H9 (cell line): ENCODE data around the gene CBLL1. TPM values are rescaled to one million over a fixed set of nuclear protein-coding genes. Genes with fewer than 3 reads are reported as not detected.

ENCODE experiments used
- DNase-seq: peaks from one replicate; pipeline ENCODE4 v3.0.0-alpha.2; 2017
- H2AFZ ChIP-seq: one replicate; pipeline ENCODE4 v1.6.1; 2013; ENCODE audit warnings: mild to moderate bottlenecking, low read length, control low read depth, moderate library complexity
- H2AK5ac ChIP-seq: 2 replicates; pipeline ENCODE4 v1.6.1; 2013; ENCODE audit warnings: low read length, control low read depth, mixed read lengths; ENCODE audit not compliant: insufficient read length
- H2BK120ac ChIP-seq: one replicate; pipeline ENCODE4 v1.6.1; 2013; ENCODE audit warnings: low read depth, mild to moderate bottlenecking, low read length, control low read depth, inconsistent platforms; ENCODE audit not compliant: poor library complexity, severe bottlenecking
- H2BK12ac ChIP-seq: 2 replicates; pipeline ENCODE4 v1.6.1; 2013; ENCODE audit warnings: low read length, control low read depth, mixed read lengths, low read depth; ENCODE audit not compliant: insufficient read length
- H2BK15ac ChIP-seq: 2 replicates; pipeline ENCODE4 v1.6.1; 2013; ENCODE audit warnings: low read depth, low read length, control low read depth
- H2BK20ac ChIP-seq: one replicate; pipeline ENCODE4 v1.6.1; 2013; ENCODE audit warnings: low read depth, mild to moderate bottlenecking, low read length, control low read depth, inconsistent platforms; ENCODE audit not compliant: poor library complexity, severe bottlenecking
- H2BK5ac ChIP-seq: 2 replicates; pipeline ENCODE4 v1.6.1; 2013; ENCODE audit warnings: low read length, control low read depth, mixed read lengths; ENCODE audit not compliant: insufficient read length
- H3K14ac ChIP-seq: 2 replicates; pipeline ENCODE4 v1.6.1; 2013; ENCODE audit warnings: low read length, control low read depth; ENCODE audit not compliant: insufficient read depth
- H3K18ac ChIP-seq: 2 replicates; pipeline ENCODE4 v1.6.1; 2013; ENCODE audit warnings: low read depth, mild to moderate bottlenecking, mixed read lengths, low read length, control low read depth; ENCODE audit not compliant: insufficient read length
- H3K23ac ChIP-seq: 2 replicates; pipeline ENCODE4 v1.6.1; 2013; ENCODE audit warnings: low read length, control low read depth, mixed read lengths, low read depth; ENCODE audit not compliant: insufficient read length
- H3K23me2 ChIP-seq: 2 replicates; pipeline ENCODE4 v1.6.1; 2013; ENCODE audit warnings: low read depth, mild to moderate bottlenecking, mixed read lengths, low read length, control low read depth; ENCODE audit not compliant: insufficient read length, poor library complexity, severe bottlenecking
- H3K27ac ChIP-seq: 2 replicates; pipeline ENCODE4 v1.5.1; 2013; ENCODE audit warnings: low read length, control low read depth, mixed read lengths, low read depth; ENCODE audit not compliant: insufficient read length
- H3K27me3 ChIP-seq: 2 replicates; pipeline ENCODE4 v1.6.1; 2013; ENCODE audit warnings: low read length, control low read depth, inconsistent platforms; ENCODE audit not compliant: insufficient read depth
- H3K4ac ChIP-seq: 2 replicates; pipeline ENCODE4 v1.6.1; 2013; ENCODE audit warnings: low read depth, mild to moderate bottlenecking, control low read depth, inconsistent platforms, low read length, moderate library complexity
- H3K4me1 ChIP-seq: 2 replicates; pipeline ENCODE4 v1.6.1; 2013; ENCODE audit warnings: low read length, control low read depth, inconsistent platforms; ENCODE audit not compliant: insufficient read depth
- H3K4me2 ChIP-seq: 2 replicates; pipeline ENCODE4 v1.6.1; 2013; ENCODE audit warnings: low read length, control low read depth, mixed read lengths; ENCODE audit not compliant: insufficient read length, insufficient read depth
- H3K56ac ChIP-seq: 2 replicates; pipeline ENCODE4 v1.6.1; 2013; ENCODE audit warnings: low read depth, mild to moderate bottlenecking, mixed read lengths, low read length, control low read depth; ENCODE audit not compliant: insufficient read length
- H3K79me1 ChIP-seq: 2 replicates; pipeline ENCODE4 v1.6.1; 2013; ENCODE audit warnings: low read depth, mild to moderate bottlenecking, moderate library complexity, low read length, control low read depth, inconsistent platforms; ENCODE audit not compliant: insufficient read depth, poor library complexity, severe bottlenecking
- H3K79me2 ChIP-seq: 2 replicates; pipeline ENCODE4 v1.6.1; 2013; ENCODE audit warnings: low read length, control low read depth, inconsistent platforms; ENCODE audit not compliant: insufficient read depth
- H3K9ac ChIP-seq: 2 replicates; pipeline ENCODE4 v1.6.1; 2013; ENCODE audit warnings: low read length, control low read depth, mixed read lengths; ENCODE audit not compliant: insufficient read length; ENCODE audit errors: extremely low read depth
- H3K9me3 ChIP-seq: one replicate; pipeline ENCODE4 v1.6.1; 2013; ENCODE audit warnings: low read depth, low read length, inconsistent platforms; ENCODE audit not compliant: control insufficient read depth
- H3T11ph ChIP-seq: one replicate; pipeline ENCODE4 v1.6.1; 2013; ENCODE audit warnings: mild to moderate bottlenecking, low read length, control low read depth, inconsistent platforms
- H4K20me1 ChIP-seq: one replicate; pipeline ENCODE4 v1.6.1; 2013; ENCODE audit not compliant: control insufficient read depth, insufficient read length, insufficient read depth
- H4K5ac ChIP-seq: 2 replicates; pipeline ENCODE4 v1.6.1; 2013; ENCODE audit warnings: low read depth, mild to moderate bottlenecking, mixed read lengths, low read length, control low read depth; ENCODE audit not compliant: insufficient read length
- H4K8ac ChIP-seq: replicated peaks from 2 replicates; pipeline ENCODE4 v1.6.1; 2013; ENCODE audit warnings: low read length, control low read depth, mixed read lengths, low read depth; ENCODE audit not compliant: insufficient read length
- H4K91ac ChIP-seq: 2 replicates; pipeline ENCODE4 v1.6.1; 2013; ENCODE audit warnings: low read depth, mild to moderate bottlenecking, moderate library complexity, mixed read lengths, low read length, control low read depth; ENCODE audit not compliant: insufficient read length
- H3K27ac Mint-ChIP-seq, 3 experiments: 2 replicates in 2 of 3; 3 replicates in 1 of 3; pipeline ENCODE4 v1.8.0; 2020 to 2021; ENCODE audit warnings: mixed read lengths in 3 of 3, mild to moderate bottlenecking in 1 of 3, moderate library complexity in 1 of 3
- H3K27me3 Mint-ChIP-seq: 2 replicates; pipeline ENCODE4 v1.8.0; 2021; ENCODE audit warnings: low read depth, mild to moderate bottlenecking, moderate library complexity, mixed read lengths
- H3K36me3 Mint-ChIP-seq, 3 experiments: 2 replicates in 2 of 3; 3 replicates in 1 of 3; pipeline ENCODE4 v1.8.0; 2020 to 2021; ENCODE audit warnings: low read depth in 3 of 3, mixed read lengths in 3 of 3; ENCODE audit not compliant: insufficient read depth in 1 of 3
- H3K4me1 Mint-ChIP-seq, 2 experiments: 2 replicates each; pipeline ENCODE4 v1.8.0; 2020; ENCODE audit warnings: mixed read lengths in 2 of 2
- H3K4me3 Mint-ChIP-seq, 2 experiments: 2 replicates in 1 of 2; 3 replicates in 1 of 2; pipeline ENCODE4 v1.8.0; 2020 to 2021; ENCODE audit warnings: mild to moderate bottlenecking in 2 of 2, mixed read lengths in 2 of 2, moderate library complexity in 1 of 2
- H3K9me3 Mint-ChIP-seq, 2 experiments: 2 replicates in 1 of 2; 3 replicates in 1 of 2; pipeline ENCODE4 v1.8.0; 2020; ENCODE audit warnings: mild to moderate bottlenecking in 2 of 2, mixed read lengths in 2 of 2, moderate library complexity in 1 of 2
- CTCF ChIP-seq: fragments of 200-600 bp; sonication (generic); conservative IDR thresholded peaks from 3 replicates; pipeline ENCODE4 v1.8.0; 2021; ENCODE audit warnings: antibody characterized with exemption, mild to moderate bottlenecking
- WGBS: extraction: QIAGEN DNeasy Blood & Tissue Kit; methylation state at CpG from one replicate; pipeline ENCODE4 v1.1.7; 2013; ENCODE audit warnings: missing lambda C conversion rate, low lambda C conversion rate, mixed read lengths; ENCODE audit not compliant: insufficient read length; ENCODE audit errors: extremely low coverage; 5-methylcytosine and 5-hydroxymethylcytosine counted together
- total RNA-seq: library from RNA; stranded (reverse); gene quantifications from 2 replicates; pipeline ENCODE4 v1.2.1, GENCODE V29; 2021

The CBLL1 gene
- total RNA-seq, 1 experiment from 2014 or later, result 32.2 TPM

- H4K5ac ChIP-seq, result no peak overlapping the region
- no peak overlapping the region for H3T11ph ChIP-seq
- no peak overlapping the region for H3K4me2 ChIP-seq
- no peaks in the 10 kb centered on the region for H3K4me1 ChIP-seq
- no peaks in the 10 kb centered on the region for H3K79me1 ChIP-seq
- H4K20me1 ChIP-seq, result no peaks in the 10 kb centered on the region
- no peak overlapping the region for H2BK12ac ChIP-seq
- TF ChIP-seq CTCF, result no peak
- no peak overlapping the region for H4K91ac ChIP-seq
- Mint-ChIP-seq H3K9me3 (no peaks in the 10 kb centered on the region), H3K27me3 (no peaks in the 10 kb centered on the region), H3K4me1 (peaks cover 0 to 4% of the 10 kb centered on the region in 2 experiments; a peak in 1 of 4 replicates), H3K4me3 (no peak overlapping the region), H3K27ac (no peak overlapping the region), H3K36me3 (no peaks in the 10 kb centered on the region)
- no peak for DNase-seq
- H3K14ac ChIP-seq, result no peak overlapping the region
- H2AFZ ChIP-seq, result no peak overlapping the region
- H3K23ac ChIP-seq, result no peak overlapping the region
- no peak overlapping the region for H2AK5ac ChIP-seq
- H3K27me3 ChIP-seq, result no peaks in the 10 kb centered on the region
- WGBS, result no CpG with 5 or more reads among the region's 6 CpGs
- no peak overlapping the region for H3K4ac ChIP-seq
- no peaks in the 10 kb centered on the region for H3K79me2 ChIP-seq
- H3K56ac ChIP-seq, result no peak overlapping the region
- H2BK120ac ChIP-seq, result no peak overlapping the region
- no peak overlapping the region for H3K18ac ChIP-seq
- no peak overlapping the region for H4K8ac ChIP-seq
- H2BK15ac ChIP-seq, result no peak overlapping the region
- no peak overlapping the region for H2BK20ac ChIP-seq
- no peak overlapping the region for H3K27ac ChIP-seq
- H2BK5ac ChIP-seq, result no peak overlapping the region
- no peak overlapping the region for H3K9ac ChIP-seq
- no peaks in the 10 kb centered on the region for H3K9me3 ChIP-seq
- H3K23me2 ChIP-seq, result no peaks in the 10 kb centered on the region
These were observed 28.4 kb upstream of the CBLL1 start for GRCh38 chr7:107715531-107715930.
